A204.1 (cell line): Measurements from ENCODE around the gene DNAJB13.

ENCODE experiments used
- FAIRE-seq: peaks from 2 replicates; lab custom pipeline; 2012; peaks lifted over from hg19 to GRCh38; lab: Jason Lieb, UNC

The DNAJB13 gene

GRCh38 chr11:73951797-73952196, 971 bp downstream of the DNAJB13 start:
- no peak for FAIRE-seq

GRCh38 chr11:73956876-73957653, 6.2 kb downstream of the DNAJB13 start:
- no peak for FAIRE-seq

- FAIRE-seq = no peak
Observed at GRCh38 chr11:73957654-73958361, 7.0 kb downstream of the DNAJB13 start.

- FAIRE-seq = no peak
Observed at GRCh38 chr11:73958521-73959141, 7.8 kb downstream of the DNAJB13 start.

- FAIRE-seq = no peak
Observed at GRCh38 chr11:73961321-73961720, 10.5 kb downstream of the DNAJB13 start.

GRCh38 chr11:73962101-73962705, 11.4 kb downstream of the DNAJB13 start:
- no peak for FAIRE-seq

GRCh38 chr11:73963861-73964260, 13.0 kb downstream of the DNAJB13 start:
- no peak for FAIRE-seq

GRCh38 chr11:73965076-73965763, 14.4 kb downstream of the DNAJB13 start:
- FAIRE-seq = no peak

GRCh38 chr11:73965764-73966121, 14.9 kb downstream of the DNAJB13 start:
- no peak for FAIRE-seq

GRCh38 chr11:73968356-73968966, 17.6 kb downstream of the DNAJB13 start:
- FAIRE-seq = no peak

- no peak for FAIRE-seq
Observed at GRCh38 chr11:73969091-73969490, 18.3 kb downstream of the DNAJB13 start.

- no peak for FAIRE-seq
Observed at GRCh38 chr11:73969991-73970800, 19.4 kb downstream of the DNAJB13 start.

- FAIRE-seq = no peak
Observed at GRCh38 chr11:73971175-73971719, 20.4 kb downstream of the DNAJB13 start.

- FAIRE-seq = no peak
Observed at GRCh38 chr11:73972187-73972586, 21.4 kb downstream of the DNAJB13 start.

- no peak for FAIRE-seq
Observed at GRCh38 chr11:73972620-73973449, 22.0 kb downstream of the DNAJB13 start.

- no peak for FAIRE-seq
Observed at GRCh38 chr11:73974604-73975478, 24.0 kb downstream of the DNAJB13 start.

GRCh38 chr11:73975479-73975757, 24.6 kb downstream of the DNAJB13 start:
- FAIRE-seq = no peak

- FAIRE-seq = no peak
Observed at GRCh38 chr11:73976451-73977151, 25.8 kb downstream of the DNAJB13 start.
